ENCODE results near the gene TET1. TPM values are rescaled to one million over a fixed set of nuclear protein-coding genes. Genes with fewer than 3 reads are reported as not detected.

The TET1 gene
- total and polyA plus RNA-seq, 2 of the 13 experiments (the other 11 are each of a cell fraction or from before 2014, with no cell fraction given), result 6.9 to 7.3 TPM

DNA sequence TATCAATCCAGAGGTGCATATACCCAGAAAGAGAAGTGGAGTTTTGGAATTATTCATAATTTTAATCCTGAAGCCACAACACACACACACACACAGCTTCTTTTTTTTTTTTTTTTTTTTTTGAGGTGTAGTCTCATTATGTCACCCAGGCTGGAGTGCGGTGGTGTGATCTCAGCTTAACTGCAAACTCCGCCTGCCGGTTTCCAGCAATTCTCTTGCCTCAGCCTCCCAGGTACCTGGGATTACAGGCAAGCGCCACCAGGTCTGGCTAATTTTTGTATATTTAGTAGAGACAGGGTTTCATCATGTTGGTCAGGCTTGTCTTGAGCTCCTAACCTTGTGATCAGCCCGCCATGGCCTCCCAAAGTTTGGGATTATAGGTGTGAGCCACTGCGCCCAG, 35.4 kb downstream of the TET1 start (continued):
- TF ChIP-seq, protein P1, sequence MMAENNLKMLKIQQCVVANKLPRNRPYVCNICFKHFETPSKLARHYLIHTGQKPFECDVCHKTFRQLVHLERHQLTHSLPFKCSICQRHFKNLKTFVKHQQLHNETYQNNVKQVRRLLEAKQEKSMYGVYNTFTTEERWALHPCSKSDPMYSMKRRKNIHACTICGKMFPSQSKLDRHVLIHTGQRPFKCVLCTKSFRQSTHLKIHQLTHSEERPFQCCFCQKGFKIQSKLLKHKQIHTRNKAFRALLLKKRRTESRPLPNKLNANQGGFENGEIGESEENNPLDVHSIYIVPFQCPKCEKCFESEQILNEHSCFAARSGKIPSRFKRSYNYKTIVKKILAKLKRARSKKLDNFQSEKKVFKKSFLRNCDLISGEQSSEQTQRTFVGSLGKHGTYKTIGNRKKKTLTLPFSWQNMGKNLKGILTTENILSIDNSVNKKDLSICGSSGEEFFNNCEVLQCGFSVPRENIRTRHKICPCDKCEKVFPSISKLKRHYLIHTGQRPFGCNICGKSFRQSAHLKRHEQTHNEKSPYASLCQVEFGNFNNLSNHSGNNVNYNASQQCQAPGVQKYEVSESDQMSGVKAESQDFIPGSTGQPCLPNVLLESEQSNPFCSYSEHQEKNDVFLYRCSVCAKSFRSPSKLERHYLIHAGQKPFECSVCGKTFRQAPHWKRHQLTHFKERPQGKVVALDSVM (CRISPR knock-in tag; IDR thresholded peaks at IDR 0.05), result no peak
- TF ChIP-seq ZNF205 (CRISPR knock-in tag; IDR thresholded peaks at IDR 0.05), result no peak
- TF ChIP-seq ZFP1 (CRISPR knock-in tag; IDR thresholded peaks at IDR 0.05), result no peak
- TF ChIP-seq, protein P2, sequence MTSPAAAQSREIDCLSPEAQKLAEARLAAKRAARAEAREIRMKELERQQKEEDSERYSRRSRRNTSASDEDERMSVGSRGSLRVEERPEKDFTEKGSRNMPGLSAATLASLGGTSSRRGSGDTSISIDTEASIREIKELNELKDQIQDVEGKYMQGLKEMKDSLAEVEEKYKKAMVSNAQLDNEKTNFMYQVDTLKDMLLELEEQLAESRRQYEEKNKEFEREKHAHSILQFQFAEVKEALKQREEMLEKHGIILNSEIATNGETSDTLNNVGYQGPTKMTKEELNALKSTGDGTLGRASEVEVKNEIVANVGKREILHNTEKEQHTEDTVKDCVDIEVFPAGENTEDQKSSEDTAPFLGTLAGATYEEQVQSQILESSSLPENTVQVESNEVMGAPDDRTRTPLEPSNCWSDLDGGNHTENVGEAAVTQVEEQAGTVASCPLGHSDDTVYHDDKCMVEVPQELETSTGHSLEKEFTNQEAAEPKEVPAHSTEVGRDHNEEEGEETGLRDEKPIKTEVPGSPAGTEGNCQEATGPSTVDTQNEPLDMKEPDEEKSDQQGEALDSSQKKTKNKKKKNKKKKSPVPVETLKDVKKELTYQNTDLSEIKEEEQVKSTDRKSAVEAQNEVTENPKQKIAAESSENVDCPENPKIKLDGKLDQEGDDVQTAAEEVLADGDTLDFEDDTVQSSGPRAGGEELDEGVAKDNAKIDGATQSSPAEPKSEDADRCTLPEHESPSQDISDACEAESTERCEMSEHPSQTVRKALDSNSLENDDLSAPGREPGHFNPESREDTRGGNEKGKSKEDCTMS (CRISPR knock-in tag; conservative IDR thresholded peaks at IDR 0.05), result no peak
- TF ChIP-seq, protein P3, sequence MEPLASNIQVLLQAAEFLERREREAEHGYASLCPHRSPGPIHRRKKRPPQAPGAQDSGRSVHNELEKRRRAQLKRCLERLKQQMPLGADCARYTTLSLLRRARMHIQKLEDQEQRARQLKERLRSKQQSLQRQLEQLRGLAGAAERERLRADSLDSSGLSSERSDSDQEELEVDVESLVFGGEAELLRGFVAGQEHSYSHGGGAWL (CRISPR knock-in tag; IDR thresholded peaks at IDR 0.05), result no peak
- TF ChIP-seq TARDBP (CRISPR knock-in tag; IDR thresholded peaks at IDR 0.05), result no peak

DNA sequence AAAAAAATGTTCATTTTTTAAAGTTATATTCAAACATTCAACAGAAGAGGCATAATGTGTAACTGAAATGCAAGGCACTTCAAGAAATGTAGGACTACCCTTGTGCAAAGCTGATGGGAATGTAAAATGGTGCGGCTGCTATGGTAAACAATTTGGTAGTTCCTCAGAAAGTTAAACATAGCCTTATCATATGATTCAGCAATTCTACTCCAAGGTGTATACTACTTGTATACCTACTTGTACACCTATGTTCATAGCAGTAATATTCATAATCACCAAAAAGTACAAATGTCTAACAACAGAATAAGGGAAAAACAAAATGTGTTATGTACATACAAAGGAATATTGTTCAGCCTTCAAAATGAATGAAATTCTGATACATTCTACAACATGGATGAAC, 37.3 kb downstream of the TET1 start:
- CTCF ChIA-PET (ENCODE audit: low intra/inter-chr PET ratio, low total read pairs), result no interaction called here
- TF ChIP-seq, protein P4, sequence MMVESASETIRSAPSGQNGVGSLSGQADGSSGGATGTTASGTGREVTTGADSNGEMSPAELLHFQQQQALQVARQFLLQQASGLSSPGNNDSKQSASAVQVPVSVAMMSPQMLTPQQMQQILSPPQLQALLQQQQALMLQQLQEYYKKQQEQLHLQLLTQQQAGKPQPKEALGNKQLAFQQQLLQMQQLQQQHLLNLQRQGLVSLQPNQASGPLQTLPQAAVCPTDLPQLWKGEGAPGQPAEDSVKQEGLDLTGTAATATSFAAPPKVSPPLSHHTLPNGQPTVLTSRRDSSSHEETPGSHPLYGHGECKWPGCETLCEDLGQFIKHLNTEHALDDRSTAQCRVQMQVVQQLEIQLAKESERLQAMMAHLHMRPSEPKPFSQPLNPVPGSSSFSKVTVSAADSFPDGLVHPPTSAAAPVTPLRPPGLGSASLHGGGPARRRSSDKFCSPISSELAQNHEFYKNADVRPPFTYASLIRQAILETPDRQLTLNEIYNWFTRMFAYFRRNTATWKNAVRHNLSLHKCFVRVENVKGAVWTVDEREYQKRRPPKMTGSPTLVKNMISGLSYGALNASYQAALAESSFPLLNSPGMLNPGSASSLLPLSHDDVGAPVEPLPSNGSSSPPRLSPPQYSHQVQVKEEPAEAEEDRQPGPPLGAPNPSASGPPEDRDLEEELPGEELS (CRISPR knock-in tag; IDR thresholded peaks at IDR 0.05), result no peak
- TF ChIP-seq SRF (IDR thresholded peaks at IDR 0.05; ENCODE audit: low read depth, low read length) (no peak), ZNF354B (CRISPR knock-in tag; IDR thresholded peaks at IDR 0.05) (no peak), ZNF260 (CRISPR knock-in tag; IDR thresholded peaks at IDR 0.05; ENCODE audit: borderline replicate concordance, low read depth) (no peak), PRPF4 (IDR thresholded peaks at IDR 0.05; ENCODE audit: low read depth, low read length, poor library complexity, severe bottlenecking) (no peak), ZNF547 (CRISPR knock-in tag; IDR thresholded peaks at IDR 0.05) (no peak), HNRNPL (IDR thresholded peaks at IDR 0.05; ENCODE audit: low read depth, low read length) (no peak)
- TF ChIP-seq, protein P5, sequence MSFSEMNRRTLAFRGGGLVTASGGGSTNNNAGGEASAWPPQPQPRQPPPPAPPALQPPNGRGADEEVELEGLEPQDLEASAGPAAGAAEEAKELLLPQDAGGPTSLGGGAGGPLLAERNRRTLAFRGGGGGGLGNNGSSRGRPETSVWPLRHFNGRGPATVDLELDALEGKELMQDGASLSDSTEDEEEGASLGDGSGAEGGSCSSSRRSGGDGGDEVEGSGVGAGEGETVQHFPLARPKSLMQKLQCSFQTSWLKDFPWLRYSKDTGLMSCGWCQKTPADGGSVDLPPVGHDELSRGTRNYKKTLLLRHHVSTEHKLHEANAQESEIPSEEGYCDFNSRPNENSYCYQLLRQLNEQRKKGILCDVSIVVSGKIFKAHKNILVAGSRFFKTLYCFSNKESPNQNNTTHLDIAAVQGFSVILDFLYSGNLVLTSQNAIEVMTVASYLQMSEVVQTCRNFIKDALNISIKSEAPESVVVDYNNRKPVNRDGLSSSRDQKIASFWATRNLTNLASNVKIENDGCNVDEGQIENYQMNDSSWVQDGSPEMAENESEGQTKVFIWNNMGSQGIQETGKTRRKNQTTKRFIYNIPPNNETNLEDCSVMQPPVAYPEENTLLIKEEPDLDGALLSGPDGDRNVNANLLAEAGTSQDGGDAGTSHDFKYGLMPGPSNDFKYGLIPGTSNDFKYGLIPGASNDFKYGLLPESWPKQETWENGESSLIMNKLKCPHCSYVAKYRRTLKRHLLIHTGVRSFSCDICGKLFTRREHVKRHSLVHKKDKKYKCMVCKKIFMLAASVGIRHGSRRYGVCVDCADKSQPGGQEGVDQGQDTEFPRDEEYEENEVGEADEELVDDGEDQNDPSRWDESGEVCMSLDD (CRISPR knock-in tag; IDR thresholded peaks at IDR 0.05; ENCODE audit: borderline replicate concordance), result no peak

More for the DNA sequence above, 37.3 kb downstream of the TET1 start:
- intact Hi-C loops (cut with micrococcal nuclease; ENCODE audit: unreplicated experiment), result no loop called here
- POLR2A ChIA-PET, result no interaction called here
- H3K9me3 ChIP-seq (ENCODE audit: low read length), result no peaks in the 10 kb centered on the region
- H3K27ac ChIP-seq (ENCODE audit: extremely low read length, insufficient read depth, low read length), result no peak overlapping the region
- in situ Hi-C loops (cut with HindIII; ENCODE audit: extremely low pct_ligation_motif_present, low pct_unique_long_range_greater_than_20kb), result no loop called here
- H3K9ac ChIP-seq (ENCODE audit: insufficient read depth, low read depth, low read length), result no peak overlapping the region
- H3K27me3 ChIP-seq (ENCODE audit: control insufficient read depth in 1 of 2, insufficient read depth in 2 of 2, low read length in 2 of 2), result no peaks in the 10 kb centered on the region
- H3K36me3 ChIP-seq (replicated peaks in 1 of 2; ENCODE audit: control insufficient read depth in 1 of 2, insufficient read depth in 2 of 2, low read length in 2 of 2), result peaks cover 0 to 3% of the 10 kb centered on the region in 2 experiments; a peak in 1 of 5 replicates
- peaks cover 19% of the 10 kb centered on the region for H3K79me2 ChIP-seq (ENCODE audit: insufficient read depth, low read length)
- no peak for ATAC-seq
- FAIRE-seq, result no peak
- 96% methylated on average over 1 of the region's 1 CpG for WGBS (ENCODE audit: low lambda C conversion rate)
- H3K4me3 ChIP-seq (replicated peaks in 1 of 3; ENCODE audit: insufficient read depth in 1 of 3, low read depth in 2 of 3, low read length in 3 of 3), result no peak overlapping the region
- no peak for DNase-seq (ENCODE audit: low spot score)
- no TSS peak for BruUV-seq (replicated peaks)
- no peak overlapping the region for H2AFZ ChIP-seq (ENCODE audit: low read length)
- H4K20me1 ChIP-seq (ENCODE audit: insufficient read depth, low read length), result no peaks in the 10 kb centered on the region
- peaks cover 60% of the 10 kb centered on the region for H3K4me1 ChIP-seq (ENCODE audit: insufficient read depth, low read length)
- no peak overlapping the region for H3K4me2 ChIP-seq (ENCODE audit: low read depth, low read length)

Data from HepG2 (cell line).